GM19455 (cell line): ENCODE results near the gene PLA2G5.

Source experiments
- ATAC-seq: cut with Tn5 transposase; IDR thresholded peaks from one replicate; pipeline ENCODE4 v1.9.1; 2021; ENCODE audit not compliant: unreplicated experiment

Gene PLA2G5

DNA sequence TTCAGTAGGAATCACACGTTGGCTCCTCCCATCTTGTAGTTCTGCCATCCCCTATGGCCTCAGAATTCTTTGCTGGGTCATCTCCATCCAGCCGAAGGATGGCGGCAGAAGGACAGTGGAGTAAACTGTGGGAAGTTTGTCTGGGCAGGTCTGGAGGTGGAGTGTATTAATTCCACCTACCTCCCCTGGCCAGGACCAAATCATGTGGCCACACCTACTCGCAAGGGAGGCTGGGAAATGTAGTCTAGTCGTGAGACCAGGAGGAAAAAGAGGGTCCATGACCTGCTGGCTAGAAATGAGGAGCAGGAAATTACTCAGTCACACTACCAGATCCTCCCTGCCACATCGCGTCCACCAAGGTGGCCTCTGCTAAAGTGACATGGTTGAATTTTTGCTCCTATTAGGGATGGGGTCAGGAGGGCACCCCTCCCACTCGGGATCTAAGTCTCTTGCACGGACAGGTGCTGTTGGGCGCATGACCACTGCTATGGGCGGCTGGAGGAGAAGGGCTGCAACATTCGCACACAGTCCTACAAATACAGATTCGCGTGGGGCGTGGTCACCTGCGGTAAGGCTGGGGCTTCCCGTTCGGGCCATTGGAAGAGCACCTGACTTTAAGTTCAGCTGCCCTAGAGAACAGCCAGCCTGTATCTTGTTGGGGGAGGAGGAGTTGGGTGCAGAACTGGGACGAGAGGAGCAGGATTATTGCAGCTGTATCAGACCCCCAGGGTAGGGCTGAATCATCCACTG, 19.5 kb downstream of the PLA2G5 start:
- ATAC-seq: no peak

DNA sequence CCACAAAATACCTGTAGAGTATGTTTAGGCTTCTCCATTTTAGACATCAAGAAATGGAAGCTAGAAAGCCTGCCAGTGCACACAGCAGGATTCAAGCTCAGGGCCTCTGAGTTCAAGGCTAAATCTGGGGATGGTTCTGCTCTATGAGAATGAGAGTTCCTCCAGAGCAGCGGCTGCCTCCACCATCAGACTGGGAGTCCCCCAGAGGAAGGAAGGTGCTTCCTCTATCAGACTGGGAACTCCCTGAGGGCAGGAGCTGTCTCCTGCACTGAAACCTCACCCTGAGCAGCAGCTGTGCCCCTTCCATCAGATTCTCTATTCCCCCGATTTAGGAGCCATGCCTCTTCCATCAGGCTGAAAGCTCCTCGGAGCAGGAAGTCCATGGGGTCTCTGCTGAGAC, 20.1 kb downstream of the PLA2G5 start:
- ATAC-seq: no peak

DNA sequence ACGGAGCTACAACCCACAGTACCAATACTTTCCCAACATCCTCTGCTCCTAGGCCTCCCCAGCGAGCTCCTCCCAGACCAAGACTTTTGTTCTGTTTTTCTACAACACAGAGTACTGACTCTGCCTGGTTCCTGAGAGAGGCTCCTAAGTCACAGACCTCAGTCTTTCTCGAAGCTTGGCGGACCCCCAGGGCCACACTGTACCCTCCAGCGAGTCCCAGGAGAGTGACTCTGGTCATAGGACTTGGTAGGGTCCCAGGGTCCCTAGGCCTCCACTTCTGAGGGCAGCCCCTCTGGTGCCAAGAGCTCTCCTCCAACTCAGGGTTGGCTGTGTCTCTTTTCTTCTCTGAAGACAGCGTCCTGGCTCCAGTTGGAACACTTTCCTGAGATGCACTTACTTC, 20.6 kb downstream of the PLA2G5 start:
- ATAC-seq: no peak

DNA sequence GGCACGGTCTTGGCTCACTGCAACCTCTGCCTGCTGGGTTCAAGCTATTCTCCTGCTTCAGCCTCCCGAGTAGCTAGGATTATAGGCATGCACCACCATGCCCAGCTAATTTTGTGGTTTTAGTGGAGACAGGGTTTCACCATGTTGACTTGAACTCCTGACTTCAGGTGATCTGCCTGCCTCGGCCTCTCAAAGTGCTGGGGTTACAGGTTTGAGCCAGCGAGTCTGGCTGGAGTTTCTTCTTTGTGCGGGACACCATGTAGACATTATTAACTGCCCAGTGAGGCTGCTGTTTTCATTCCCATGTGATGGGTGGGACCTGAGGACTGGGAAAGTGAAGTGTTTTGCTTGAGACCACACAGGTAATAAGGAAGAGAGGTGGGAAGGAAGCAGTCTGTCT, 23.3 kb downstream of the PLA2G5 start:
- ATAC-seq: no peak

DNA sequence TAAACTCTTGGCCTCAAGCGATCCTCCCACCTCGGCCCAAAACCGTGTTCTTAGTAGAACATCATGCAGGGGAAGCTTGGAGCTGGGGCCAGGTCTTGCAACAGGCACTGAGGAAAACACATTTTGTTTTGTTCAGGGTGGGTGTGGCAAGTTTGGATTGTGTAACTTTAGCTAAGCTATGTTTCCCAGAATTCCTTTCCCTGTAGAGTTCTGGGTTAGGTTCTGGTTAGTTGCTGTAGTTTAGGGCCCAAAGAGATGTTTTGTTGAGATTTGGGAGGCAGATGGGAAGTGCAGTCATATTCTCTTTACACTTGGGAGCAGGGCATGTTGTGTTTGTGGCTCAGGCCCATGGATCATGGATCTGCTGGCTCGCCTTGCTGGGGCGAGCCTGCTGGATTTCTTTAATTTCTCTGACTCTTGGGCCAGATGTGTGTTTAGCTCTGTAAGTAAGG, 24.0 kb downstream of the PLA2G5 start:
- ATAC-seq: no peak

DNA sequence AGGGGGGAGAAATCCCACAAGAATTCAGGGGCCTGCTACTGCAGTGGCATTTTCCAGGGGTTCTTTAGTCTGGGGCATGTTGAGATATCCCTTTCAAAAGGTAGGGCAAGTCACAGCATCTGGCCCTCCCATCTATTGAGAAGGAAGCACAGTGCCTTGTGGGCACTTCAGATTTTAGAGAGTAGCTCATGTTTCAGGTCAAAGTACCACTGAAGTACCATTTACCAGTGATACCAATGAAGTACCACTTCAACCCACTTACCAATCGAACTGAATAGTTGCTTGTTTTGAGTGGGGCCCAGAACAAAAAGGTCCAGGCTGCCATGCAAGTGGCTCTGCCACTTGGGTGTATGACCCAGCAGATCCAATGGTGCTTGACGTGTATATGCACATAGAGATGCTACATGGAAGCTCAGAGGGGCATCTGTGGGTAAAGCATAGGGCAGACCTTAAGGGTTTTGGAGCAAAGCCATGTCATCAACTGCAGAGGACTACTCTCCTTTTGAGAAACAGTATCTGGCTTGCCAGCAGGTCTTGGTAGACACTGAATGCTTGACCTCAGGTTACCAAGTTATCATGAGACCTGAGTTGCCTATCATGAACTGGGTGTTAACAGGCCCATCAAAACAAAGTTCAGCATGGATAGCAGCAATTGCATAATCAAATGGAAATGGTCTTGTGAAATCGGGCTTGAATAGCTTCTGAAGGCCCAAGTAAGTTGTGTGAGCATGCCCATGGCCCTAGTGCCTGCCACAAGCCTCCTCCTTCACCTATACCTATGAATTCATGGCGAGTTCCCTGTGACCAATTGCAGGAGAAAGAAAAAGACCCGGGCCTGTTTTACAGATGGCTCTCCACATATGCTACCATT, 25.8 kb downstream of the PLA2G5 start:
- ATAC-seq: no peak

DNA sequence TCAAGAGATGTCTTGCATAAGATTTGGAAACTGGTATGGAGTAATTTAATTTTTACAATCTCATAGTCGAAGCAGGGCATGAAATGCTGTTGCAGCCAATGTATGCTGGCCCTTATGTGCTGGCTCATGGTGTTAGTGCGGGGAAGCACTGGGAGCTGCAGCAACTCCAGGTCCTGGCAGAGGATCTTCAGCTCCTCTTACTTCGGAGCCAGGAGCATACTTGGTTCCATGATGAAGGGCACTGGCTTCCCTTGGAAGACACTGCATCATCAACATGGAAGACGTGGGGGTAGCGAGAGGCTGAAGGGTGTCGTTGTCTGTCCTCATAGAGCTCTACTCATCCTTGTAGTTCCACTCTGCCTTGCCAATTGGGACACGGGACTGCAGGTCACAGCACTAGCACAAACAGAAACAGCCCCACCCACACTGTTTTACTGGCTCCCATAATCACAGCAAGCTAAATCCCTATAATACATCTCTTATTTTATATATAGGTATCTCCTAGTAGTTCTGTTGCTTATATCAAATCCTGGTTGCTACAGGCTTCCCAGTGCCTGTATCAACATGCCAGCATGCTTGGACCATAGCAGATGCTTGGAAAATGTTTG, 26.9 kb downstream of the PLA2G5 start:
- ATAC-seq: no peak

DNA sequence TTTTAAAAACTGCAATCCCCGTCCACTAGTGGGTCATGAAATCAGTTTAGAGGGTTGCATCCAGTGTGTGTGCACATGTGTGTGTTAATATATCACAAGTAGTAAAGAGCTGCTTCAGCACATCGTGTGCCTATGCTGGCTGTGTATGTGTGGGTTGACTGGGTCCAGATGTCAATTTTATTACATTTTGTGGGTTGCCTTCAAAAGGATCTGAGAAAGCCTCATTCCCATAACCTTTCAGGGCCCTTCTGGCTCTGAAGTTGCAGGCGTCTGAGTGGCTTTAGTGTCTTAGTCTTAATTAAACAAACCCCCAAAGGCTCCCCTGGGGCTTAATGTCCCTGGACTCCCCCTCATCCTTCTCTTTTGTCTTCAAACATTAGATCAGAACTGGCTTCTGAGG, 29.5 kb downstream of the PLA2G5 start:
- no peak for ATAC-seq

DNA sequence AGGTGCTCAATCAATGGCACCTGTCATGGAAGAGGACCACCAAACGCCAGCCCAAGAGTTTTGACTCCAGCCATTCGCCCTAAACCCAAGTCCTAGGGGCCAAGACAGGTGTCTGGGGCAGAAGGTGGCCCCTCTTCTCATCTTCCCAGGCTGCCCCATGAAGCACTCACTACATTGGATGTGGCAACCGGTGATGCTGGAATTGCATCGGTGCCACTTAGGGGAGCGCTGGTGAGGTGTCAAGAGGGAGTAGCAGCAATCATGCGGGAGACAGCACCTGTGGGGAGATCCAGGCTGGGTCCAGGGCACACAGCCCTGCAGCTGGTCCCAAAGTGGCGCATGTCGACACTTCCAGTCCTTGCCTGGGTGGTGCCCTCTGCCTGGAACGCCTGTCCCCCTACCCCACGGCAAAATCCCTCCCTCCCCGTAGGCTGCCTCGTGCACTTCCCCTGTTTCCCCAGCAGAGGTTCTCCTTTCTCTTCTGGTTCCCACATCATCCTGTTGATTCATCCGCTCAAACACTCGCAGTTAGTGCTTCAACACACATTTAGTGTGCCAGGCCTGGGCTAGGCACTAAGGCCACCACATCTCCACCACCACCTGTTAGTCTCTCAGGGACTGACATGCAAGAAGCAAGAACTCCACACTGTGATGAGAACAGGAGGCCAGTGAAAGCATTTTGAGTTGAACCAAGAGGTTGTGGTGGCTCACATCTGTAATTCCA, 30.8 kb downstream of the PLA2G5 start:
- ATAC-seq: no peak

DNA sequence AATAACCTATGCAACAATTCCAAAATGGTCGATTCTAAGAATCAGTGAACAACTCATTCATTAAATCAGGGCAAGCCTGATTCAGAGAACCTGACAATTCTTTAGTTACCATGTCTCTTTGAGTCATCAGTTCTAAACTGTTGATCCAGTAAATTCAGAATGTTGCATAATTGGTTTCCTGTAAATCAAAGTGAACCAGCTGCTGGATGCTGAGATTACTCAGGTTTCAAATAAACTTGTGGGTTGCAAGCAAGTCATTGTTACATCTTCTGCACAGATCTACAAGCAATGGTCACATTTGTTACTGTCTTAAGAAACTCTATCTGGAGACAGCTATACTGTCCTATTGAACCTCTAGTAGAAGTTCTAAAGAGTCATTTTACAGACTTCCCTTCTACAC, 32.9 kb downstream of the PLA2G5 start:
- ATAC-seq: no peak

DNA sequence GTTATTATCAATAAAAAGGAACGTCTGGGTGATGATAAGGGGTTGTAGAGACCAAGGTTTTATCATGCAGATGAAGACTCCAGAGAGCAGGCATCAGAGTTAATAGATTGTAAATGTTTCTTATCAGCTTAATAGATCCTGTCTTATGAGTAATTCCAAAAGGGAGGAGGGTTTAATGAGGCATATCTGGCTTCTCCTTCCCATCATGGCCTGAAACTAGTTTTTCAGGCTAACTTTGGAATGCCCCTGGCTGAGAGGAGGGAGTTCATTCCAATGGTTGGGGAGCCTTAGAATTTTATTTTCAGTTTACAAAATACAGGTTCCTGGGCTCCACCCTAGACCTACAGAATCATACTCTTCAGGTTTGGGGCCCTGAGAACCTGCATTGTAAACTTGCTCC, 35.9 kb downstream of the PLA2G5 start:
- no peak for ATAC-seq

DNA sequence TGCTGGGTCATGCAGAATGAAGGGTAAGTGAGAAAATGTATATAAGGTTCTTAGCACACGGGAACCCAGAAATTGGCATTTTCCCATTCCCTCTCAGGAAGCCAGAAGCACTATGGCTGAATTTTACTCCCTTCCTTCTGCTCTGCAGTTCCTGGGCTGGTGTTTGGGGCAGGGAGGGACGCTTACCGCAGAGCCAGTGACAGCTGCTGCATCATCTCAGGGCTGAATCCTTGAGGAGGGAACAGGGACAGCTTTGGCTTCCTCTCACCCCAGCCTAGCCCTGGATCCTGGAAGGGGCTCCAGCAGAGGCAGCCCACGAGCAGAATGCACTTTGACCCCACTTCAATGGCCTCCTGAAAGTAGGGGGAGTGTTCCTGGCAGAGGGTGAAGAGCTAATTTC, 37.4 kb downstream of the PLA2G5 start:
- ATAC-seq: no peak

DNA sequence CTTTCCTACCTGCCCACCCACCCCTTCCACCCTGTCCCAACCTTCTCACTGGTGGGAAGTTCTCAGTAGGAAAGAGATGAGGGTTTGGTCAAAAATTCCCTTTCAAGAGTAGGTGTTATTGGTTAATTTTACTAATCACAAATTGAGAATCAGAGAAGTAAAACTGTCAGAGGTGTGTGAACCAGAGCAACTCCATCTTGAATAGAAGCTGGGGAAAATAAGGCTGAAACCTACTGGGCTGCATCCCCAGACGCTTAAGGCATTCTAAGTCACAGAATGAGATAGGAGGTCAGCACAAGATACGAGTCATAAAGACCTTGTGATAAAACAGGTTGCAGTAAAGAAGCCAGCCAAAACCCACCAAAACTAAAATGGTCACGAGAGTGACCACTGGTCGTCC, 37.8 kb downstream of the PLA2G5 start:
- no peak for ATAC-seq

DNA sequence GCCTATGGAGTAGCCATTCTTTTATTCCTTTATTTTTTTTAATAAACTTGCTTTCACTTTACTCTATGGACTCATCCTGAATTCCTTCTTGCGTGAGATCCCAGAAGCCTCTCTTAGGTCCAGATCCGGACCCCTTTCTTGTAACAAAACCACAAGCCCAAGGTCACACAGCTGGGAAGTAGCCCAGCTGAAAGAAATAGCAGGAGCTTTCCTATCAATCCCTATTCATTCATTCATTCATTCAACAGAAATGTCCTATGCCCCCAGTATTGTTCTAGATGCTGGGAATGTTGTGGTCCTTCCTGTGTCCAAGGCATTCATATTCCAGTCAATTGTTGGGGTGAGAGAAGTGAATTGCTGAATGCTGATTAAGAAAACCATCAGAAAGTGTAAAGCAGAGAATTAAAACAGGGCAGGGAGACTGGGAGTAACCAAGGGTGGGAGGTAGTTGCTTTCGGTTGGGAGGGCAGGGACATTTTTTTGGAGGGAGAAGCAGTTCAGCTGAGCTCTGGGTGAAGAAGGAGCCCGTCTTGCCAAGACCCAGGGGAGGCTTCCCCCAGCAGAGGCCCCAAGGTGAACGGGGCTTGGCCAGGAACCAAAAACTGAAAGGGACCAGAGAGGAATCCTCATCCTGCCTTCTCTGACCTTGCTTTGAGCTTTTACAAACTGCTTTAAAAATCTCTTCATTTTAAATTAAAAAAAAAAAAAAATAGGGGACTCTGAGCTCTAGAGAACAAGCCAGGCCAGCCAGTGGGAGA, 38.6 kb downstream of the PLA2G5 start:
- ATAC-seq: no peak

DNA sequence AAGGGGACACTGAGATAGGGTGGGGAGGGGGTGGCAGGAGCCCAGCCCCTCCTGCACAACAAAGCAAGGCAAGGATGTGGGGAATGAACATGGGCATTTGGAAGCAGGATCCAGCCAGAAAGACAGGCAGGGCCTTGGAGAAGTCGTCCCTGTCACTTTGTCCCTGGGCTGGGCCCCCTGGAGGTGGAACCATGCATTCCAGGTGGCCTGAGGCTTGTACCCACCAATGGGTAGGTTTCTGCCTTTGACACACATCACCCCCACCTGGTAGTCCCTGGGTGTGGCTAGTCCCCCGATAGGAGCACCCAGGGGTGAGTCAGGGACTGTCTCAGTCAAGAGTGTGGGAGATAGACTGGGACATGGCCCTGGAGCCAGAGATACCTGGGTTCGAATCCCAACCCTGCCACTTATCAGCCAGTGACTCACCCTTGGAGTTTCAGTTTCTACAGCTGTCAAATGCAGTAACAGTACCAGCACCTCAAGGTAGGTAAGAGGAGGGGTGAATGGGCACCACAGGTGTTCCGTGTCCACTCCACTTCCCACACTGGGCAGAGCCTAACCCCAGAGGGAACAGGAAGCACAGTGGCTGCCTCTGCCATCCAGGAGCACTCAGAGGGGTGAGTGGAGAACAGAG, 39.3 kb downstream of the PLA2G5 start:
- ATAC-seq: no peak

DNA sequence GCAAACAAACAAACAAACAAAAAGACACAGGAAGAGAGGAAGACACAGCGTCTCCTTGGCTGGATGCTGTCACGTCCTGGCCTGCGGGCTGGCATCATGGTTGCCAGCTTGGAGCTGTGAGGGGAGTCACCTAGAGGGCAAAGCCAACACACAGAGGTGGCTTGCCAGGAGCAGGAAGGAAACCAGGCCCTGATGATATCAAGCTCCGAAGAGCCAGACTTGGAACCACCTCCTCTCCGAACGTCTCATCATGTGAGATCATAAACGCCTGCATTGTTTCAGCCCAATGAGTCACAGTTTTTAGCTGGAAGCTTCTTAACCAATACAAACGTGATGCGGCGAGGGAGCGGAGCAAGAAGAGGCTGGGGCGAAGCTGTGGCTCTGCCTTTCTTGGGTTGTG, 40.7 kb downstream of the PLA2G5 start:
- no peak for ATAC-seq

DNA sequence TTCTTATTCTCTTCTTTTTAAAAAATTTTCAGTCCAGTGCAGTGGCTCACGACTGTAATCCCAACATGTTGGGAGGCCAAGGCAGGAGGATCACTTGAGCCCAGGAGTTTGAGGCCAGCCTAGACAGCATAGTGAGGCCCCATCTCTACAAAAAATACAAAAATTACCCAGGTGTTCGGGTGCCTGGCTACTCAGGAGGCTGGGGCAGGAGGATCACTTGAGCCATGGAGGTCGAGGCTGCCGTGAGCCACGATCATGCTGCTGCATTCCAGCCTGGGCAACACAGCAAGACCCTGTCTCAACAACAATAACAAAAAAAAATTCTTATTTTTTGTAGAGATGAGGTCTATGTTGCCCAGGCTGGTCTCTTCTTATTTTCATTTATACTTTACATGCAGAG, 41.5 kb downstream of the PLA2G5 start:
- no peak for ATAC-seq

DNA sequence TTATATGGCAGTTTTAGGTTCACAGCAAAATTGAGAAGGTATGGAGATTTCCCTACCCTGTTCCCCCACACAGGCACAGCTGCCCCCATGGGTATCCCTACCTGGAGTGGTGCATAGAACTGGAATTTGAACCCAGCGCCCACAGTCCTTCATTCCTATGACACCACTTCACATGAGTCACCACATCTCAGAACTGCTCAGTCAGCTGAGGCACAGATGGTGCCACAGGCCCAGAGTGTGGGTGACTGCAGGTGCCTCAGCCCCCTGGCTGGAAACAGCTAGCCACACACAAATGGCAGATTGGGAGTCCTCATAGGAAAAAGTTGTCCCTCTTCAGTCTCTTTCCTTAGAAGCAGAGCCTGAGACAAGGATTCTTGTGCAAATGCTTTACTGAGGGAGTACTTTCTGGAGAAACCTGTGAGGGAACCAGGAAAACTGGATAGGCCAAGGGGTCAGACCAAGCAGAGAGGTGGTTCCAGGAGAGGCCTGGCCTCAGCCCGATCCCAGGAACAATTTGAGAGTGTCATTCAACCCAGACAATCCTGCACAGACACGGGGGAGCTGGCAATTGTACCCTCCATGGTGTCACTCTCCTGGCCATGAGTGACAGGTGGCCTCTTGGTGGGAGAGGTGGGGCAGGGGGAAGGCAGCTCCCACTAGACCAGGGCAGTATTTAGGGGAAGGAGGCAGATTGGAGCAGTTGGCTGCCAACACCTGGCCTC, 42.4 kb downstream of the PLA2G5 start:
- no peak for ATAC-seq

DNA sequence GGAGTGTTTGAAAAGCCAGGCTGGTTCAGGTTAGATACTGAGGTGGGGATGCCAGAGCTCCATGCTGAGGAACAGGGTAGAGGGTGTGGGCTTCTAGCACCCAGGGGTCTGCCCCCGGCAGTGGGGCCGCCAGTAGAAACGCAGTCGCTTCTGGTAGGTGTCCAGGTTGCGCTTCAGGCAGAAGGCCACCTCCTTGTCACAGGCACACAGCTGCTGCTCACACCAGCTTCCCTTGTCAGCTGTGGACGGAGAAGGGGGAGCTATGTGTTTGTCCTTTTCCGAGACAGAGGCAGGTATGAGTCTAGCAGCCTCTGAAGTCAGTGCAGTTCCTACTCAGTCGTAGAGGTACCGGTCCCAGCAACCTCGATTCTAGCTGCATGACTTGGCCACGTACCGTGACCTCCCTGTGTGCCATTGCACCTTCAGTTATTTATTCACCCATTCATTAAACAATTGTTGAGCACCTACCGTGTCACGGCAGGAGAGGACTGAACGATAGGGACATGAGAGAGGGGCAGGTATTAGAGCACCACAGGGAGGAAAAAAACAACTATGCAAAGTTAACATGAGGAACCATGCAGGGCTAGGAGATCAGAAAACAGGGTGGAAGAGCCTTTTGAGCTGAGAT, 44.1 kb downstream of the PLA2G5 start:
- no peak for ATAC-seq
